Endothelial cell of hepatic sinusoid (primary cell): Measurements from ENCODE around the gene ABCA8.
"Not testable (repeated sequence)": the region's sequence is repeated elsewhere in the genome, so short reads cannot be mapped to it uniquely, and the experiment has no call there.

Experiments
- in situ Hi-C: cut with HindIII; loops from 2 replicates; pipeline ENCODE4 v1.10.0; 2017; ENCODE audit warnings: low sequenced_read_pairs

Gene ABCA8, protein sequence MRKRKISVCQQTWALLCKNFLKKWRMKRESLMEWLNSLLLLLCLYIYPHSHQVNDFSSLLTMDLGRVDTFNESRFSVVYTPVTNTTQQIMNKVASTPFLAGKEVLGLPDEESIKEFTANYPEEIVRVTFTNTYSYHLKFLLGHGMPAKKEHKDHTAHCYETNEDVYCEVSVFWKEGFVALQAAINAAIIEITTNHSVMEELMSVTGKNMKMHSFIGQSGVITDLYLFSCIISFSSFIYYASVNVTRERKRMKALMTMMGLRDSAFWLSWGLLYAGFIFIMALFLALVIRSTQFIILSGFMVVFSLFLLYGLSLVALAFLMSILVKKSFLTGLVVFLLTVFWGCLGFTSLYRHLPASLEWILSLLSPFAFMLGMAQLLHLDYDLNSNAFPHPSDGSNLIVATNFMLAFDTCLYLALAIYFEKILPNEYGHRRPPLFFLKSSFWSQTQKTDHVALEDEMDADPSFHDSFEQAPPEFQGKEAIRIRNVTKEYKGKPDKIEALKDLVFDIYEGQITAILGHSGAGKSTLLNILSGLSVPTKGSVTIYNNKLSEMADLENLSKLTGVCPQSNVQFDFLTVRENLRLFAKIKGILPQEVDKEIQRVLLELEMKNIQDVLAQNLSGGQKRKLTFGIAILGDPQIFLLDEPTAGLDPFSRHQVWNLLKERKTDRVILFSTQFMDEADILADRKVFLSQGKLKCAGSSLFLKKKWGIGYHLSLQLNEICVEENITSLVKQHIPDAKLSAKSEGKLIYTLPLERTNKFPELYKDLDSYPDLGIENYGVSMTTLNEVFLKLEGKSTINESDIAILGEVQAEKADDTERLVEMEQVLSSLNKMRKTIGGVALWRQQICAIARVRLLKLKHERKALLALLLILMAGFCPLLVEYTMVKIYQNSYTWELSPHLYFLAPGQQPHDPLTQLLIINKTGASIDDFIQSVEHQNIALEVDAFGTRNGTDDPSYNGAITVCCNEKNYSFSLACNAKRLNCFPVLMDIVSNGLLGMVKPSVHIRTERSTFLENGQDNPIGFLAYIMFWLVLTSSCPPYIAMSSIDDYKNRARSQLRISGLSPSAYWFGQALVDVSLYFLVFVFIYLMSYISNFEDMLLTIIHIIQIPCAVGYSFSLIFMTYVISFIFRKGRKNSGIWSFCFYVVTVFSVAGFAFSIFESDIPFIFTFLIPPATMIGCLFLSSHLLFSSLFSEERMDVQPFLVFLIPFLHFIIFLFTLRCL (N-terminal part only)

DNA sequence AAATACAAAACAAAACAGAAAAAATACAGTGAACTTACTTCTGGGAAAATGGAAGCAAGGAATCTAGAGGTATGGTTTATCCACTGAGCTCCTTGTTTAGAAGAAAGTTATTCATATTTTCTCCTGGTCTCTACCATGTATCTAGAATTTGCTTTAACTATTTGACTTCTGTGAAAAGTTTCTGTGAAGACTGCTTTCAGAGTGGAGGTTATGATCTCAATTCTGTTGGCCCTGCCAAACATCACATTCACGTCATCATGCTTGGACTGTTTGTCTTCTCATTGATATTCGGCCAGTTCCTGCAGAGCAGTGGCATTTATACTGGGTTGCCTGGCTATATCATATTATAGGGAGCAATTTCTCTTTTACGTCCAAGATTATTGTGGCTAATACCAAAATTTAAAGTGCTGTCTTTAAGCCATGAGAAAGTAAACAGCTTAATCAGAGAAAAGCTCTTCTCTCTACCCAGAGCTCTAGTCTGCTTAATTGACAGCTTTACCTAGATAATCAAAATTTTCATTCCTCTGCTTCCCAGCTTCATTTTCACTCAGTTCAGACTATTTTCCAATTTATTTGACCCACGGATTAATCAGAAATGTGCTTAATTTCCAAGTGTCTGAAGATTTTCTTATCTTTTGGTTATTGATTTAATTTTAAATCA lies at the start of gene ABCA8:
Gene ABCA8 (minus strand): TSS at position 212 of the 661 bp plus-strand sequence. CDS start 13,358 bp downstream, outside the sequence.
- in situ Hi-C loops: no loop called here

DNA sequence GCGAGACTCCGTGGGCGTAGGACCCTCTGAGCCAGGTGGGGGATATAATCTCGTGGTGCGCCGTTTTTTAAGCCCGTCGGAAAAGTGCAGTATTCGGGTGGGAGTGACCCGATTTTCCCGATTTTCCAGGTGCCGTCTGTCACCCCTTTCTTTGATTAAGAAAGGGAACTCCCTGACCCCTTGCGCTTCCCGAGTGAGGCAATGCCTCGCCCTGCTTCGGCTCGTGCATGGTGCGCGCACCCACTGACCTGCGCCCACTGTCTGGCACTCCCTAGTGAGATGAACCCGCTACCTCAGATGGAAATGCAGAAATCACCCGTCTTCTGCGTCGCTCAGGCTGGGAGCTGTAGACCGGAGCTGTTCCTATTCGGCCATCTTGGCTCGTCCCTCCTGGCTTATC lies 49.6 kb upstream of the ABCA8 start:
- in situ Hi-C loops: not testable (repeated sequence)

DNA sequence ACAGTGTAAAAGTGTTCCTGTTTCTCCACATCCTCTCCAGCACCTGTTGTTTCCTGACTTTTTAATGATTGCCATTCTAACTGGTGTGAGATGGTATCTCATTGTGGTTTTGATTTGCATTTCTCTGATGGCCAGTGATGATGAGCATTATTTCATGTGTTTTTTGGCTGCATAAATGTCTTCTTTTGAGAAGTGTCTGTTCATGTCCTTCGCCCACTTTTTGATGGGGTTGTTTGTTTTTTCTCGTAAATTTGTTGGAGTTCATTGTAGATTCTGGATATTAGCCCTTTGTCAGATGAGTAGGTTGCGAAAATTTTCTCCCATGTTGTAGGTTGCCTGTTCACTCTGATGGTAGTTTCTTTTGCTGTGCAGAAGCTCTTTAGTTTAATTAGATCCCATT lies 44.6 kb upstream of the ABCA8 start:
- in situ Hi-C loops: not testable (repeated sequence)

DNA sequence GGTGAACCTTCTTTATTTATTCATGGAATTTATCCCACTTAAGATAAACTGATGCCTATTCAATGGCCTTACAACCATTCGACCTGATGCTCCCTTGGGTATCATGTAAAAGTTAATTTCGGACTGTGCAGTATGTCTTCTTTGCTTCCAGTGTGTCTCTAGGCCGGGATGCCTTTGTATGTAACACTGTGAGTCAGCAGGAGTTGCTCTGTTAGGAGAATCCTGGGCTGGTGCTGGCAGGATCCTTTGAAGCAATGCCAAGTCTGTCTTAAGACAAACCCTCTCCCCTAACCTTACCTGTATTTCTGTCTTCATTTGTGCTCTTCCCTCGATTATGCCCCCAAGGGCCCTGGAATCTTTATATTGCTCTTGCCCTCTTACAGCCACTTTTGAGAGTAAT lies 37.9 kb upstream of the ABCA8 start:
- in situ Hi-C loops: loop anchor here (5.0 kb wide), 1 partner anchor 51 kb away; no protein-coding TSS in a partner anchor

DNA sequence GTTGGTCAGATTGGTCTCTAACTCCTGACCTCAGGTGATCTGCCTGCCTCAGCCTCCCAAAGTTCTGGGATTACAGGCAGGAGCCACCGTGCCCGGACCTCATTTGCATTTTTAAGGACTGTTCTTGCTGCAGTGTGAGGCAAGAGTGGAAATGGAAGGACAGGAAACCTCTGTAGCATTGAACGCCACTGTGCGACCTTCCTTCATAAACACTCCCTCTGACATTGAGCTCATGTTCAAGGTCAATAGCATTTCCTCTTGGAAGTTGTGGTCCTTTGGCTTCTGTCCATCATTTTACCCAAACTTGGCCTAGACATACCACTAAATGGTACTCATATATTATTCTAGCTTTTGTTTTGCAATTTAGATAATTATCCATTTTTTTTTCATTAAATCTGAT lies 32.8 kb upstream of the ABCA8 start:
- in situ Hi-C loops: no loop called here

DNA sequence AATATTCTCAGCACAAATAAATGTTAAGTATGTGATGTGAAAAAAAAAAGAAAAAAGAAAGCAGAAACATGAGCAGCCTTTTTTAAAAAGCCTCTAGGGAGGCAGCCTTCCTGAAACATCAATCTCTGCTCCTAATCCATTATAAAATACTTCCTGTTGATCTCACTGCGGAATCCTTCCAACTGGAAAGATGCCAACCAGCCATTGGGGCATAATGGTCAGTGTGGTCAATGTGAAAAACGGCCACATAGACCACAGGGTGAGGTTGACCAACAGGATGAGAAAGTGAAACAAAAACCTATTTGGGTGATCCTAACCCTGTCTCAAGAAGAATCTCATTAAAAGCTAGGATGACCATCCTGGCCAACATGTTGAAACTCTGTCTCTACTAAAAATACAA lies 26.1 kb upstream of the ABCA8 start:
- in situ Hi-C loops: no loop called here

DNA sequence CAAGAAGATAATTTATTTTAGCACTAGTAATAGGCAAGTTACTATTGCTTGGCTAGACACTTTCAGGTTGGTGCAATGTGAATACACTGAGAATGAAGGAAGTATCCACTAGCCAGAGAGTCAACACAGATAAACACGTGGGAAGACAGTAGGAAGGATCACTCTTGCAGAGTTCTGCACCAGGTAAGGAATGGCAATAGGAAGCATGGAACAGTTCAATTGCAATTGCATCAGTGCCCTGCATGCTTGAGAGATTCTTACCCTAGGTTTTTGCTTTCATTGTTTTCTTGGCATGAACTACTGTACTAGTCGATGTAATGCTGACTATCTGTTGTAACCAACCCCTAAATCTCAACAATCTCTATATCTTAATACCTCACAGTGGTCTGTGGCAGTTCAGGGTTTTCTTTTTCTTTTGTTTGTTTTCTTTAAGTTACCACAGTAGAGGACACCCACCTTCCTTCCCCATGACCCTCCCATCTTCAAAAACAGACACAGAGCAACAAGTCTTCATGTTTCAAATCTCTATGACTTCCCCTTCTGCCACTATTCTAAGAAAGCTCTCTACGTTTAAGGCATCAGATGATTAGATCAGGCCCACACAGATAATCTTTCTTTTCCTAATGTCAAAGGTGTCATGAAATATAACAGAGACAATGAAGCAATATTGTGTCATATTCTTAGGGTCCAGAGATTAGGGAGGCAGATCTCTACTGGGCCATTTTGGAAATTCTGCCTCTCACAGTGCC lies 18.1 kb upstream of the ABCA8 start:
- in situ Hi-C loops: no loop called here

DNA sequence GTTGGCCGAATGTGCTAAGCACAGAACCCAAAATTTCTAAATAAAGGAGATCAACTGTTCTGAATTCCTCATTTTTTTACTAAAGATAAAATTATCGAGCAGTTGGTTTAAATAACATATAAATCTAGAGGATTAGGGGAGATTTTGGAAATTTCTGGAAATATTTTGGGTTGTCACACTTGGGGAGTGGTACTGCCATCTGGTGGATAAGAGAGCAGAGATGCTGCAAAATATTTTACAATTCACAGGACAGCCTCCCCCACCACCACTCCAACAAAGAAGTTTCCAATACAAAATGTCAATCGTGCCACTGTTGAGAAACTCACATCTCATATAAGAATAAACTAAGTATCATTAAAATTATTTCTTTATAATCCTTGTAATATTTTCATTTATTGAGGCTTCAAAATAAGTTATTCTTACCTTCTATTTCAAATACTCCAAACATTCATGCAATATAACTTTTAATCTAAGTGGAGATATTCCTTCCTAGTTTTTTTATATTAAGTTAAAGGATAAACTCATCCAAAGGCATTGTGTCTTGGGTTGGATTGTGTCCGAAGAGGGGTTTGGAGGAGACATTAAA lies 17.0 kb upstream of the ABCA8 start:
- in situ Hi-C loops: no loop called here

DNA sequence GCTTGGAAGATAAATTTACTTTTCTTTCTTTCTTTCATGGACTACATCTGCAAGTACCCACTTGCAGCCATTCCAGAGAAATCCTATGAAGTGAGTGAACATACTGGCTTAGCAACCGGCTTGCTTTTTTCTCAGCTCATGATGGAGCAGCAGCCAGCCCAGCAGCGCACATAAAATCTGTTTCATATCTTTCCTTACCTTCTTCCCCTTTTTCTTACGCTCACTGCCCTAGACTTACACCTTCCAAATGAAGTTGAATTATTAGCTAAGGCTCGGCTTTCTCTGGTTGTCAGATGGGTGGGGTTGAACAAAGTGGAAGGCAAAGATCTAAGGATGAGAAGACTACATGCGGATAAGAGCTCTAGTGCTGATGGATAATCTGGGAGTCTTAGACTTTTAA lies 13.9 kb upstream of the ABCA8 start:
- in situ Hi-C loops: no loop called here

DNA sequence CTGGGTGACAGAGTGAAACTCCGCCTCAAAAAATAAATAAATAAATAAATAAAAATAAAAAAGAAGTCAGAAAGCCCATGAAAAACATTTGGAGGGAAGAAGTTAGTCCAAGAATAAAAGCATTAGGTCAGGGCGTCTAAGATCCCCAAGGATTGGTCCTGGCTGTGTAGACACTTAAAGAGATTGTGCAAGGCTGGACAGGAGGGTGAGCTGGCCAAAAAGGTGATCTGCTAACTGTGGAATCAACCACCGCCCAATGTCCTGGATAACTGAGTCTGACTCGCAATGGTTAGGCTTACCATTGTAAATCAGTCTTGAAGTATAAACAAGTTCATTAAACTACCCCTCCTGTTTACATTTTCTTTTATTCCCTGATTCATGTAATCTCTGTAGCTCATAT lies 8.8 kb upstream of the ABCA8 start:
- in situ Hi-C loops: no loop called here

DNA sequence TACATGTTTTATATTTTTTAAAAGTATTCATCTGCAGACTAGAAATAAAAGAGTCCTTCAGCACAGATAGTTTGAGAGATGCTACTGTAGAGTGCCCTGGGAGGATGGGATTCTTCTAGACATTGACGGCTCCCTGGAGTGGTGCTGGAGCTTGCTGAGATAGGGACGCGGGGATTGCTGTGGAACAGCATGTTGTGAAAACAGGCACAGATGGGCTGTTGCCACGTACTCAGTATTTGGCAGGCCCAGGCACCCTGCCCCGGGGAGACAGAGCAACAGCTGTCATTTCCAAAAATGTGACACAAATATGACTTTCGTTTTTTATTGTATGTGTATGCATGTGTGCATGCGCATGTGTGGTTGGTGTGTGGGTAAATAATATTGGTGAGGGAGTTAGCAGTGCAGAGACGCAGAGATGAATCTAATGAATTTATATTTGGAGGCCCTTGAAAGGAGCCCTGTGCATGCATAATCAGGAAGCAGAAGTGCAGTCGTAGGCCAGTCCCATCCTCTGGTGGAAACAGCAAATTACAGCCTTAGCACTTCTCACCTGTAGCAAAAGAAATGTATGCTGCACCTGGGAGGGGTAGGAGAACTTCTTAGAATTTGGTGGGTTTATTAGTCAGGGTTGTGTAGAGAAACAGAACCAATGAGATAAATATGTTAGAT lies 6.2 kb upstream of the ABCA8 start:
- in situ Hi-C loops: no loop called here

DNA sequence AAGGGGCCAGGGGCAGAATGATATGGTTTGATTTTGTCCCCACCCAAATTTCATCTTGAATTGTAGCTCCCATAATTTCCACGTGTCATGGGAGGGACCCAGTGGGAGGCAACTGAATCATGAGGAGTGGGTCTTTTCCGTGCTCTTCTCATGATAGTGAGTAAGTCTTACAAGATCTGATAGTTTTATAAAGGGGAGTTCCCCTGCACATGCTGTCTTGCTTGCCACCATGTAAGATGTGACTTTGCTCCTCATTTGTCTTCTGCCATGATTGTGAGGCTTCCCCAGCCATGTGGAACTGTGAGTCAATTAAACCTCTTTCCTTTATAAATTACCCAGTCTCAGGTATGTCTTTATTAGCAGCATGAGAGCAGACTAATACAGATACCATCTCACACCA lies 3.9 kb upstream of the ABCA8 start:
- in situ Hi-C loops: not testable (repeated sequence)

DNA sequence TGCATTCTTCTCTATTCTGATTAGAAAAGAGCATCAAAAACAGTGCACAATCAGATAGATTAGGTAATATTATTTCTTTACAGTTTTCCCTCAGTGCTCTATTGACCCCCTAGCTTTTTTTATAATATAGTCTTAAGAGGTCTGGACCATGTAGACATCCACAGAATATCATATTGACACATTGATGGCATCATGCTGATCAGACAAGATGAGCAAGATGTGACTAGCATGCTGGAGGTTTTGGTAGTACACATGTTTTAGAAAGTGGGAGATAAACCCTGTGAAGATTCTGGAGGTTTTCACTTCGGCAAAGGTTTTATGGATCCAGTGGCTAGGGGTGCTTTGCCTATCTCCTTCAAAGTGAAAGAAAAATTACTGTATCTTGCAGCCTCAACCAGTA lies 2.8 kb upstream of the ABCA8 start:
- in situ Hi-C loops: no loop called here

DNA sequence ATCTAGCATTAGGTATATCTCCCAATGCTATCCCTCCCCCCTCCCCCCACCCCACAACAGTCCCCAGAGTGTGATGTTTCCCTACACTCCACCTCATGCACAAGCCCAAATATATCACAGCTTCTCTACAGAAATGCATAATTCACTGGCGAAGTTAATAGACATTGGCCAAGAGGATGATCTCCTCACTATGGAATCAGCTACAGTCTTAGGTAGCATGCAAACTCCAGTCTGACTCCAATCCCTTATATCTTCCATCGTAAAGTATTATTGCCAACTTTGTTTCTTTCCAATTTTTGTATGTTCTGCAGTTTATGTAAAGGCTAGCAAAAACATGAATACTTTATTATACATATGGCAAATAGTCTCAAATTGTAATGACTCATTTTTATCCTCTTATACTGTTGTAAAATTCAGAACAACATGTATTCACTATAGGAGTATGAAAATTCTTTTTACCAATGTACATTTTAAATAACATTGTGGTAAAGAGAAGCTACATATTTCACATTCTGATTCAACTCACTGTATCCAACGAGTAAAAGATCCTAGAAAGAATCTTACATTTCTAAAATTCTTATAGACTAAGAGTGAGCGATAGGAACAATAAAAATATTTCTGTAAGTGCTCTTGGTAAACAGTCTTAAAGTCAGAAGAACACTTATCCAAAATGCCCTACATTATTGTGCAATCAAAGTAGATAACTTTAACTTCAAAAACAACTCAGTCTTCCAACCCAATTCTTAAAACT lies 871 bp downstream of the ABCA8 start:
- in situ Hi-C loops: no loop called here

DNA sequence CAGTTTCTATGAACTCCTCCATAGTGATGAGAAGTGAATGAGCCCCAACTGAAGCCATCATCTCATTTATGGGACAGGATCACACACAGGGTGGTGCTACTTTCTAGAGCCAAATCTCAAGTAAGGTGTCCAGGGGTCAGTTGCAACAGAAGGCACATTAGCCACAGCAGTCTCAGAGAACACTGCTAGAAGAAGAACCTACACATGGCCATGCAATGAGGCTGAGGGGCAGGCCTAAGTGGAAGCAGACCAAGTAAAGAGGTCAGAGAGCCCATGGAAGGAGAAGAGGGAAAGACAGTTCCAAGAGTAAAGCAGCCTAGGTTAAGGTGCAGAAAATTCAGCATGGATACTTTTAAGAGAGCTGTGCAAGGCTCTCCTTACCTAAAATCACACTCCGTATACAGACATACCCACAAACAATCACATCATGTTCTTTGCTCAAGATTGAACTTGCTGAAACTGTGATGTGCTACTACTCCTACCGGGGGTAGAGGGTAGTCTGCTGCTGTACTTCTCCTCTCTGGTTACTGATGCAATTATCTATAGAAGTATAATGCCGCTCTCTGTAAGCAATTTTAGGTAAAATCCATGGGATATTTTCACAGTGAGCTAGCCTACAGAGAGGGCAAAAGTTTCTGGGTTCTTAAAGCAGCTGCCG lies 1.7 kb downstream of the ABCA8 start:
- in situ Hi-C loops: no loop called here

DNA sequence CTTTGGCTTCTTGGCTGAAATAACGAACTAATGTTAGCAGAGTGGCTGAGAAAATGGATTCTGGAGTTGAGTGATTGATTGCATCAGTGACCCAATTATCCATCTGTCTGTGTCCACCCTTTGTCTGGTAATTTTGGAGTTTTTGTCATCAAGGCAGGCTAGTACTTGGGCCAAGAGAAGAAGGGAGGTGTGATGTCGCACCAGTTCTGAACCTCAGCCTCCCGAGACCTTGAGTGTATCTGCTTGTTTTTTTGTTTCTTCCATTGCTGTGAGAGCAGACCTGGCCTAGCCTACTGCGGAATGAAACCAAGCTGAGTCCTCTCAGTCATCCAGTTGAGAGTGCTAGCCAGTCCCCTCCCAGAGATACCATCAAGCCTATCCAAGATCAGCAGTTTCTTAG lies 4.5 kb downstream of the ABCA8 start:
- in situ Hi-C loops: no loop called here

DNA sequence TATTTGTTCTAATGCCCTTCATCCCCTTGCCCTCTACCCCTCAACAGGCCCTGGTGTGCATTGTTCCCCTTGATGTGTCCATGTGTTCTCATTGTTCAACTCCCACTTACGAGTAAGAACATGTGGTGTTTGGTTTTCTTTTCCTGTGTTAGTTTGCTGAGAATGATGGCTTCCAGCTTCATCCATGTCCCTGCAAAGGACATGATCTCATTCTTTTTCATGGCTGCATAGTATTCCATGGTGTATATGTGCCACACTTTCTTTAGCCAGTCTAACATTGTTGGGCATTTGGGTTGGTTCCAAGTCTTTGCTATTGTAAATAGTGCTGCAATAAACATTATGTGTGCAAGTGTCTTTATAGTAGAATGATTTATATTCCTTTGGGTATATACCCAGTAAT lies 7.3 kb downstream of the ABCA8 start:
- in situ Hi-C loops: not testable (repeated sequence)
